ENCODE measurements around the gene GNE.
A peak's percentile ranks its signal among the peaks of the same experiment; 100 is the strongest.
"Not testable (repeated sequence)": the region's sequence is repeated elsewhere in the genome, so short reads cannot be mapped to it uniquely, and the experiment has no call there.

The GNE gene

GRCh38 chr9:36248061-36248460 lies 10.2 kb downstream of the GNE start:
- TF ChIP-seq CTCF (conservative IDR thresholded peaks at IDR 0.05; ENCODE audit: control insufficient read depth, insufficient read depth, low read depth, low read length) = peak; percentile 27
- not testable (repeated sequence) for H3K4me3 ChIP-seq (ENCODE audit: control insufficient read depth, low read depth, low read length)
- peak; percentile 56 for DNase-seq (ENCODE audit: low read depth)

DNA sequence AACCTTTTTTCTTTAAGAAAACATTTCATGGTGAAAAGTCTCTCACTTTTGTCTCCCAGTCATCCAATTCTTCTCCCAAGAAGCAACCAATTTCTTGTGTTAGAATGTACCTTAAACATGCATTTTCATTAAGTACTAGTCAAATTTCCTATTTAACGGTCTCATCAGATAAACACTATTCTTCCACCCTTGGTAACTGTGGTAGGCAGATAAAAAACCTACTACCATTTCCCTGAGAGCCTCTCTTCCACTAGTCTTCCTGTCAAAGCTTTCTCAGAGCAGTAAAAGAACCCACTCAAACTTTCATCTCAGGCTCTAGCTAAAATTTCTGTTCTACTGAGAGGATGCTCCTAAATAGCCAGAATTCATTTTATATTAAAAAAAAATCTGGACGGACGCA lies 10.9 kb downstream of the GNE start:
- DNase-seq (ENCODE audit: low read depth) = no peak
- H3K4me3 ChIP-seq (ENCODE audit: control insufficient read depth, low read depth, low read length) = no peak overlapping the region
- TF ChIP-seq CTCF (conservative IDR thresholded peaks at IDR 0.05; ENCODE audit: control insufficient read depth, insufficient read depth, low read depth, low read length) = no peak

GRCh38 chr9:36245906-36246305 lies 12.3 kb downstream of the GNE start:
- peak; percentile 72 for DNase-seq (ENCODE audit: low read depth)
- no peak for TF ChIP-seq CTCF (conservative IDR thresholded peaks at IDR 0.05; ENCODE audit: control insufficient read depth, insufficient read depth, low read depth, low read length)
- no peak overlapping the region for H3K4me3 ChIP-seq (ENCODE audit: control insufficient read depth, low read depth, low read length)

DNA sequence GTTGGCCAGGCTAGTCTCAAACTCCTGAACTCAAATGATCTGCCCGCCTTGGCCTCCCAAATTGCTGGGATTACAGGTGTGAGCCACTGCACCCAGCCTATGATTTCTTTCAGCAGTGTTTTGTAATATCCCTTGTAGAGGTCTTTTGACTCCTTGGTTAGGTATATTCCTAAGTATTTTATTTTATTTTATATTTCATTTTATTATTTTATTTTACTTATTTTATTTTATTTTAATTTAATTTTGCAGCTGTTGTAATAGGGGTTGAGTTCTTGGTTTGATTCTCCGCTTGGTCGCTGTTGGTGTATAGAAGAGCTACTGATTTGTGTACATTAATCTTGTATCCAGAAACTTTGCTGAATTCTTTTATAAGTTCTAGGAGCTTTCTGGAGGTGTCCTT lies 18.6 kb downstream of the GNE start:
- not testable (repeated sequence) for H3K4me3 ChIP-seq (ENCODE audit: control insufficient read depth, low read depth, low read length); DNase-seq (ENCODE audit: low read depth)

DNA sequence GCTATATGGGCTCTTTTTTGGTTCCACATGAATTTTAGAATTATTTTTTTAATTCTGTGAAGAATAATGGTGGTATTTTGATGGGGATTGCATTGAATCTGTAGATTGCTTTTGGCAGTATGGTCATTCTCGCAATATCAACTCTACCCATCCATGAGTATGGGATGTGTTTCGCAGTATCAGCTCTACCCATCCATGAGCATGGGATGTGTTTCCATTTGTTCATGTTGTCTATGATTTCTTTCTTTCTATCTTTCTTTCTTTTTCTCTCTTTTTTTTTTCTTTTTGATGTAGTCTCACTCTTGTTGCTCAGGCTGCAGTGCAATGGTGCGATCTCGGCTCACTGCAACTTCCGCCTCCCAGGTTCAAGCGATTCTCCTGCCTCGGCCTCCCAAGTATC lies 19.0 kb downstream of the GNE start:
- DNase-seq (ENCODE audit: low read depth); H3K4me3 ChIP-seq (ENCODE audit: control insufficient read depth, low read depth, low read length): not testable (repeated sequence)

- no peak for TF ChIP-seq CTCF (conservative IDR thresholded peaks at IDR 0.05; ENCODE audit: control insufficient read depth, insufficient read depth, low read depth, low read length)
- no peak for DNase-seq (ENCODE audit: low read depth)
- no peak overlapping the region for H3K4me3 ChIP-seq (ENCODE audit: control insufficient read depth, low read depth, low read length)
Measured at GRCh38 chr9:36237230-36237629, 21.0 kb downstream of the GNE start.

- no peak overlapping the region for H3K4me3 ChIP-seq (ENCODE audit: control insufficient read depth, low read depth, low read length)
- peak; percentile 21 for DNase-seq (ENCODE audit: low read depth)
- no peak for TF ChIP-seq CTCF (conservative IDR thresholded peaks at IDR 0.05; ENCODE audit: control insufficient read depth, insufficient read depth, low read depth, low read length)
Measured at GRCh38 chr9:36222449-36222848, 35.8 kb downstream of the GNE start.

DNA sequence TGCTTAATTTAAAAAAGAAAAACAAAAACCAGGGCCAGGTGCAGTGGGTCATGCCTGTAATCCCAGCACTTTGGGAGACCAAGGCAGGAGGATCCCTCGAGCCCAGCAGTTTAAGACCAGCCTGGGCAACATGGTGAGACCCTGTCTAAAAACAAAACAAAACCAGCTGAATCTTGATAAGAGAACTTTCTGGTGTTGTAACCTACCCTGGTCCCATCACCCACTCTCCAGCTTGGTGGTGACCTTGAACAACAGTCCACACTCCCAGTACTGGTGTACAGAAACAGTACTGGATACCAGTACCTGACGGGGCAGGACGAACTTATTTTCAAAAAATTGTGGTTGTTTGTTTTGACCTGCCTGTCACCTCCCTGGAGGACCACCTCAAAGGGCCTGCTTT lies 36.6 kb downstream of the GNE start:
- TF ChIP-seq CTCF (conservative IDR thresholded peaks at IDR 0.05; ENCODE audit: control insufficient read depth, insufficient read depth, low read depth, low read length) = no peak
- DNase-seq (ENCODE audit: low read depth) = no peak

More for the DNA sequence above, 36.6 kb downstream of the GNE start:
- no peak overlapping the region for H3K4me3 ChIP-seq (ENCODE audit: control insufficient read depth, low read depth, low read length)

All from fibroblast of mammary gland (primary cell).